Mesendoderm (in vitro differentiated cells): ENCODE data around the gene CDYL.

Source experiments
- DNase-seq: peaks from one replicate; pipeline ENCODE4 v3.0.0; 2013
- H2AK5ac ChIP-seq: 2 replicates; pipeline ENCODE4 v1.6.1; 2013; ENCODE audit warnings: low read length, inconsistent platforms
- H2BK120ac ChIP-seq: 2 replicates; pipeline ENCODE4 v1.6.1; 2013; ENCODE audit warnings: low read depth, mild to moderate bottlenecking, low read length, moderate library complexity, mixed read lengths
- H2BK15ac ChIP-seq: replicated peaks from 2 replicates; pipeline ENCODE4 v1.6.1; 2013; ENCODE audit warnings: low read depth, mild to moderate bottlenecking, moderate library complexity
- H2BK5ac ChIP-seq: 2 replicates; pipeline ENCODE4 v1.6.1; 2013; ENCODE audit warnings: low read length, inconsistent platforms
- H3K18ac ChIP-seq: 2 replicates; pipeline ENCODE4 v1.6.1; 2013; ENCODE audit warnings: mild to moderate bottlenecking, low read length, mixed read lengths
- H3K23ac ChIP-seq: one replicate; pipeline ENCODE4 v1.6.1; 2013; ENCODE audit warnings: low read length
- H3K27ac ChIP-seq: 2 replicates; pipeline ENCODE4 v1.5.1; 2013; ENCODE audit warnings: low read depth, mild to moderate bottlenecking, inconsistent platforms, low read length, moderate library complexity
- H3K27me3 ChIP-seq: 2 replicates; pipeline ENCODE4 v1.6.1; 2013; ENCODE audit warnings: low read length, control low read depth, mild to moderate bottlenecking, inconsistent platforms; ENCODE audit not compliant: insufficient read depth, poor library complexity
- H3K36me3 ChIP-seq: 2 replicates; pipeline ENCODE4 v1.6.1; 2013; ENCODE audit warnings: low read length, inconsistent platforms; ENCODE audit not compliant: control insufficient read depth, insufficient read depth
- H3K4ac ChIP-seq: one replicate; pipeline ENCODE4 v1.6.1; 2013; ENCODE audit warnings: low read depth, mild to moderate bottlenecking, low read length, moderate library complexity
- H3K4me1 ChIP-seq: 2 replicates; pipeline ENCODE4 v1.6.1; 2013; ENCODE audit warnings: low read depth, low read length, inconsistent platforms; ENCODE audit not compliant: control insufficient read depth
- H3K4me2 ChIP-seq: 2 replicates; pipeline ENCODE4 v1.6.1; 2013; ENCODE audit warnings: low read length
- H3K4me3 ChIP-seq: 2 replicates; pipeline ENCODE4 v1.5.1; 2013; ENCODE audit warnings: mild to moderate bottlenecking, low read length
- H3K56ac ChIP-seq: one replicate; pipeline ENCODE4 v1.6.1; 2013; ENCODE audit warnings: low read length
- H3K79me1 ChIP-seq: 2 replicates; pipeline ENCODE4 v1.6.1; 2013; ENCODE audit warnings: low read length, inconsistent platforms
- H3K79me2 ChIP-seq: 2 replicates; pipeline ENCODE4 v1.6.1; 2013; ENCODE audit warnings: mild to moderate bottlenecking, low read length; ENCODE audit not compliant: control insufficient read depth, insufficient read depth
- H3K9ac ChIP-seq: 2 replicates; pipeline ENCODE4 v1.6.1; 2013; ENCODE audit warnings: low read length, inconsistent platforms
- H4K5ac ChIP-seq: one replicate; pipeline ENCODE4 v1.6.1; 2013; ENCODE audit warnings: low read length
- H4K8ac ChIP-seq: one replicate; pipeline ENCODE4 v1.6.1; 2013; ENCODE audit warnings: low read depth, mild to moderate bottlenecking, control low read depth, low read length, moderate library complexity
- WGBS: extraction: QIAGEN DNeasy Blood & Tissue Kit; methylation state at CpG from one replicate; pipeline ENCODE4 v1.1.7; 2013; ENCODE audit warnings: low lambda C conversion rate, missing lambda C conversion rate; ENCODE audit not compliant: insufficient coverage; ENCODE audit errors: extremely low coverage; 5-methylcytosine and 5-hydroxymethylcytosine counted together

Gene CDYL

DNA sequence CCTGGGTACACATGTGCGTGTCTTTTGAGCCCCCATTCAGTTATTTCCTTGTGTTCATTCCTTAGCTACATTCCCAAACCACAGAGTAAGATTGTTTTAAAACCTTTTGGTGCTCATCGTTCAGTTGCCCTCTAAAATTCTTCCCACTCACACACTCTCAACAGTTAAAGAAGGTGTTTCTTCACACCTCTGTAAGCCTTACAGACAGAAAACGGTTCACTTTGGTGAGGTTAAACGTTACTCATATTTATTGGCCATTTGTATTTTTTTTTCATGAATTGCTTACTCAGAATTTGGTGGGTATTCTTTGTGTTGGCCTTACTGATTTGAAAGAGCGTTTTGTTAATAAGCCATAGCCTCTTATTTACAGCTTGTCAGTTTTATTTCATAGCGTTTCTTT, 97.7 kb downstream of the CDYL start:
- Histone ChIP-seq H2AK5ac (no peak overlapping the region), H3K4me3 (no peak overlapping the region)

DNA sequence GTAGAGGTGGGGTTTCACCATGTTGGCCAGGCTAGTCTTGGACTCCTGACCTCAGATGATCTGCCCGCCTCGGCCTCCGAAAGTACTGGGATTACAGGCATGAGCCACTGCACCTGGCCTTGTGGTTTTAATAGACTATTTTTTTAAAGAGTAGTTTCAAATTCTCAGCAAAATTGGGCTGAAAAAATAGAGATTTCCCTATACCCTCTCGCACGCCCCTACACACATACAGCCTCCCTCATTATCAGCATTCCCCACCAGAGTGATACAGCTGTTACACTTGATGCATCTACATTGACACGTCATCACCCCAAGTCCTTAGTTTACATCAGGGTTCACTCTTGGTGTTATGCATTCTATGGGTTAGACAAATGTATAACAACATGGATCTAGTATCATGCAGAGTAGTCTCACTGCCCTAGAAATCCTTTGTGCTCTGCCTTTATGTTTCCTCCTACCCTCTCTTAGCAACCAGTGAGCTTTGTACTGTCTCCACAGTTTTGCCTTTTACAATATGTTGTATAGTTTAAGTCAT, 103.6 kb downstream of the CDYL start:
- Histone ChIP-seq H3K4me2 (no peak overlapping the region), H2BK5ac (no peak overlapping the region), H3K9ac (no peak overlapping the region), H4K8ac (no peak overlapping the region), H2AK5ac (no peak overlapping the region), H3K23ac (no peak overlapping the region), H3K79me2 (peaks cover 52% of the 10 kb centered on the region), H3K18ac (no peak overlapping the region), H3K79me1 (peaks cover 31% of the 10 kb centered on the region), H3K36me3 (no peaks in the 10 kb centered on the region), H2BK15ac (no peak overlapping the region), H3K4me1 (peaks cover 8% of the 10 kb centered on the region), H2BK120ac (no peak overlapping the region), H3K27me3 (no peaks in the 10 kb centered on the region), H3K56ac (no peak overlapping the region), H3K4me3 (no peak overlapping the region), H4K5ac (no peak overlapping the region), H3K4ac (no peak overlapping the region), H3K27ac (no peak overlapping the region)
- no peak for DNase-seq
- whole genome bisulfite sequencing = no CpG with 5 or more reads among the region's 6 CpGs

More for the DNA sequence above, 97.7 kb downstream of the CDYL start:
- DNase-seq = no peak
- peaks cover 10% of the 10 kb centered on the region for H3K79me1 ChIP-seq
- H2BK15ac ChIP-seq = no peak overlapping the region
- no peak overlapping the region for H4K5ac ChIP-seq
- no peak overlapping the region for H3K4me2 ChIP-seq
- no CpG with 5 or more reads among the region's 6 CpGs for WGBS
- no peak overlapping the region for H3K4ac ChIP-seq
- H2BK120ac ChIP-seq = no peak overlapping the region
- no peaks in the 10 kb centered on the region for H3K4me1 ChIP-seq
- H3K79me2 ChIP-seq = peaks cover 44% of the 10 kb centered on the region
- H3K18ac ChIP-seq = no peak overlapping the region
- no peak overlapping the region for H4K8ac ChIP-seq
- no peaks in the 10 kb centered on the region for H3K36me3 ChIP-seq
- H3K27me3 ChIP-seq = no peaks in the 10 kb centered on the region
- no peak overlapping the region for H3K23ac ChIP-seq
- H2BK5ac ChIP-seq = no peak overlapping the region
- no peak overlapping the region for H3K9ac ChIP-seq
- H3K27ac ChIP-seq = no peak overlapping the region
- H3K56ac ChIP-seq = no peak overlapping the region

DNA sequence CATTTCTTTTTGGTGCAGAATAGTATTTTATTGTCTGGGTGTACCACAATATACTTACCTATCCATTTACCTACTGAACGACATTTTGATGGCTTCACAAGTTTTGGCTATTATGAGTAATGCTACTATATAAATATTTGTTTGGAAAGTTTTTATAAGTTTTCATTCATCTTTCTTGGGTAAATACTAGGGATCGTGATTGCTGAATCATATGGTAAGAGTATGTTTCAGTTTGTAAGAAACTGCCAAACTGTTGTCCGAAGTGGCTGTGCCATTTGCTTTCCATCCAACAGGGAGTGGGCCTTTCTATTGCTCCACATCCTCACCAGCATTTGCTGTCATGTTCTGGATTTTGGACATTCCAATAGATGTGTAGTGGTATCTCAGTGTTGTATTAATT, 104.2 kb downstream of the CDYL start:
- peaks cover 31% of the 10 kb centered on the region for H3K79me1 ChIP-seq
- no peak overlapping the region for H4K8ac ChIP-seq
- H2BK5ac ChIP-seq = no peak overlapping the region
- no peak overlapping the region for H4K5ac ChIP-seq
- H3K36me3 ChIP-seq = no peaks in the 10 kb centered on the region
- H3K4ac ChIP-seq = no peak overlapping the region
- H3K23ac ChIP-seq = no peak overlapping the region
- H3K4me3 ChIP-seq = no peak overlapping the region
- no peak overlapping the region for H2BK15ac ChIP-seq
- no peak overlapping the region for H3K18ac ChIP-seq
- peaks cover 55% of the 10 kb centered on the region for H3K79me2 ChIP-seq
- H3K27ac ChIP-seq = no peak overlapping the region
- no peak overlapping the region for H3K4me2 ChIP-seq
- no peak for DNase-seq
- WGBS = no CpG with 5 or more reads among the region's 3 CpGs
- peaks cover 8% of the 10 kb centered on the region for H3K4me1 ChIP-seq
- no peak overlapping the region for H2BK120ac ChIP-seq
- no peak overlapping the region for H3K9ac ChIP-seq
- H3K56ac ChIP-seq = no peak overlapping the region
- H2AK5ac ChIP-seq = no peak overlapping the region
- H3K27me3 ChIP-seq = no peaks in the 10 kb centered on the region

DNA sequence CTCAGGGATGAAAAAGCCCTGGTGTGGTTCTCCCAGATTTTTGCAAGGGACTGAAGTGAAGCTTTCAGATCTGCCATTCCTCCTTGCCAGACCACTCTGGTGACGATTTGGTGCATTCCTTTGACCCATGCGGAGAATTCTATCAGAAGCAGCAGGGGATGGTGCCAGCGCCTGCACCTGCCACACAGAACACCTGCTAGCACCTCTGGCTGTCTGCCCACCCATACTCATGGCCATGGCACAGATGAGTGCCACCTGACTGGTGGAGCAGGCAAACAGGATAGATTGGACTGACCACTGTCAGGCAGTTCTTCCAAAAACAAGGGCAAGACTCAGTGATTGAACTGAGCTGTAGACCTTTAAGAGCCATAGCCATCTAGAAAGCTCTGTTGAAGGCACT, 107.1 kb downstream of the CDYL start:
- H3K9ac ChIP-seq = no peak overlapping the region
- no peak overlapping the region for H3K27ac ChIP-seq
- H3K4me1 ChIP-seq = peaks cover 8% of the 10 kb centered on the region
- no peak for DNase-seq
- H4K5ac ChIP-seq = no peak overlapping the region
- H3K18ac ChIP-seq = no peak overlapping the region
- no peaks in the 10 kb centered on the region for H3K36me3 ChIP-seq
- no CpG with 5 or more reads among the region's 3 CpGs for WGBS
- no peak overlapping the region for H3K4me3 ChIP-seq
- peaks cover 51% of the 10 kb centered on the region for H3K79me2 ChIP-seq
- H3K23ac ChIP-seq = no peak overlapping the region
- H3K56ac ChIP-seq = no peak overlapping the region
- H4K8ac ChIP-seq = no peak overlapping the region
- H3K79me1 ChIP-seq = peaks cover 31% of the 10 kb centered on the region
- H2BK120ac ChIP-seq = no peak overlapping the region
- no peak overlapping the region for H2BK15ac ChIP-seq
- H3K4me2 ChIP-seq = no peak overlapping the region
- H2BK5ac ChIP-seq = no peak overlapping the region
- no peak overlapping the region for H2AK5ac ChIP-seq
- no peak overlapping the region for H3K4ac ChIP-seq
- H3K27me3 ChIP-seq = no peaks in the 10 kb centered on the region

DNA sequence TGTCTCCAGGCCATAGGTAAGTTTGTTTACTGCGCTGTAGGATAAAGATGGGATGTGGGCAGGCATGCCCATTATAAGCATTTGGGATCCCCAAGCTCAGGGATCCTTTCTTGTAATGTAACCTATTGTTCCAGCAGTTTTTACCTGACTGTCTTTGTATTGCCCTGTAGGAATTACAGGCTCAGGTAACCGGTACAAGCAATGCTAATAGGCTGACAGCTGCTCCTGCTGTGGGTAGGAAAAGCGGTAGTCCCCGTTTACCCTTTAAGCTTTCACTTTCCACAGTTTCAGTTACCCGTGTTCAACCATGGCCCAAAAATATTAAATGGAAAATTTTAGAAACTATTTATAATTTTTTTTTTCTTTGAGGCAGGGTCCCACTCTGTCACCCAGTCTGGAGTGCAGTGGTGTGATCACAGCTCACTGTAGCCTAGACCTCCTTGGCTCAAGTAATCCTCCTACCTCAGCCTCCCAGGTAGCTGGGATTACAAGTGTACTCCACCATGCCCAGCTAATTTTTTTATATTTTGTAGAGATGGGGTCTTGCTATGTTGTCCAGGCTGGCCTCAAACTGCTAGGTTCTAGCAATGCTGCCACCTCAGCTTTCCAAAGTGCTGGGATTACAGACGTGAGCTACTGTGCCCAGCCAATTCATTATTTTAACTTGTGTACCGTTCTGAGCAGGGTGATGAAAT, 108.6 kb downstream of the CDYL start:
- no CpG with 5 or more reads among the region's 7 CpGs for WGBS
- Histone ChIP-seq H3K4me2 (no peak overlapping the region), H2BK5ac (no peak overlapping the region), H3K9ac (no peak overlapping the region), H3K18ac (no peak overlapping the region), H4K8ac (no peak overlapping the region), H3K56ac (no peak overlapping the region), H3K36me3 (no peaks in the 10 kb centered on the region), H3K4ac (no peak overlapping the region), H4K5ac (no peak overlapping the region), H3K79me2 (peaks cover 58% of the 10 kb centered on the region), H2BK15ac (no peak overlapping the region), H3K4me3 (no peak overlapping the region), H2AK5ac (no peak overlapping the region), H3K27ac (no peak overlapping the region), H2BK120ac (no peak overlapping the region), H3K23ac (no peak overlapping the region), H3K4me1 (peaks cover 8% of the 10 kb centered on the region), H3K27me3 (no peaks in the 10 kb centered on the region), H3K79me1 (peaks cover 33% of the 10 kb centered on the region)
- no peak for DNase-seq
